Measurements from ENCODE around the gene CSNK1D. TPM values are rescaled to one million over a fixed set of nuclear protein-coding genes. Genes with fewer than 3 reads are reported as not detected.

The CSNK1D gene
- total and polyA plus RNA-seq, 12 donors: 23.7 to 185 (median 125) TPM

DNA sequence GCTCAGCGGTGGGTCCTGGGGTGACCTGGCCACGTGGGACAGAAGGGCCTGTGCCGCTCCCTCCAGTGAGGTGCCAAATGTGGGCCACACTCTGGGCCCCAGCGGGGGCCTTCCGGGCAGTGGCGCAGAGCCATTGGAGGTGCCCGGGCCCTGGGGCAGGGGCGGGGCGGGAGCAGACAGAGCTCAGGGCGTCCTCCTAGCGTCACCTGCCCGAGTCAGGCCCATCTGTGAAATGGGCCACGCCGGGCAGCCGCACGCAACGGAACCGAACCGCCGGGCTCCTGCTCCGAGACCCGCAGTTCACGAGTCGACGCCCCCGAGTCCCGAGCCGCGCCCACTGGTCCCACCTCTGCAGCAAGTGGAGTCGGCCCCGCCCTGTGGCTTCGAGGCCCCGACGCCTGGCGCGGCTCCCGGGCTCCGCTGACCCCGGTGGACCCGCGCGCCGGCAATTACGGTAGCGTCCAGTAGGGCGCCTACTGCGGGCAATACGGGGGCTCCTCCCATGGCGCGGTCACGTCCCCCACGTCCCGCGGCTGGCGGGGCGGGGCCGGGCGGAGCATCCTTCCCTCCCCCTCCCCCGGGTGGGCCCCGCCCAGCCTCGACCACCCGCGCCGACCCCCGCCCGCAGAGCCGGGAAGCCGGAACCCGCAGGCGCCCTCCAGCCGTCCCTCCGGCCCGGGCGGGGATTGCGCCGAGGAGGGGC, 42.7 kb downstream of the CSNK1D start:
- H3K4me1 ChIP-seq (replicated peaks in 1 of 2): peaks cover 0 to 27% of the 10 kb centered on the region in 2 donors
- 13 to 70% (median 29%) methylated on average over 4 to 70 of the region's 76 CpGs for WGBS, 4 donors

DNA sequence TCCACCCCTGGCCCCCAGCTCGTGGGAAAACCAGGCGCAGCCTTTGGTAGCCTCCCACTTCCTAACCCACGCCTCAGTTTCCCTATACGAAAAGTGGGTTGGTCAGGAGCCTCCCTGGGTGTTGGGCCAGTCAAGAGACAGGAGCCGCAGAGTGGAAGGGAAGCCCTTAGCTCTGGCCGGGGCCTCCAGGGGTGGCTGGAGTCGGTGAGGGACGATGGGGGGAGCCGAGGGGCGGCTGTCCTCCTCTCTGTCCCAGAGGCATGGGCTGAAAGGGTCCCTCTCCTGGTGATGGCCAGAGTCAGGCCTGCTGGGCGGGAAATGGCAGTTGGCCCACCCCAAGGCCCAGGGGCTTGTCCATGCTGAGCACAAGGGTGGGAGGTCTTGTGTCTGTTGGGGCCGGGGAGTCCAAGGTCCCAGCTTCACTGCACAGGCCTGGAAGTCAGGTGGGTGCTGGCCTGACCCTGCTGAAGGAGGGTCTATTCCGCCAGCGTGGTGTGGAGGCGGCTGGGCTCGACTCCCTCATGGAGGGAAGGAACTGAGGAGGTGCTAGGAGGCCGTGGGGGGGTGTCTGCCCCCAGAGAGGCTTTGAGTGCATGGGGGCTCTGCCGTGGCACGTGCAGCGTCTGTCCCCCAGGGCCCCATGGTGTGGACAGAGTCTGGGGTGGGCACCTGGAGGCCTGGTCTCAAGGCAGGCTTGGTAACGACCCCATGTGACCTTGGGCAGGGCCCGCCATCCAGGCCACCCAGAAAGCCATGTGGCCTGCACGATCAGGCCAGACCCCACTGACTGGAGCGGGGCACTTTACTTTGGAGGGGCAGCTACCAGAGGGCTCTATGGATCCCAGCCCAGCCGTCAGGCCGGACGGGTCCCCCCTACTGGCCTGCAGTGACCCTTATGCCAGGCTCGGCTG, 43.5 kb downstream of the CSNK1D start:
- intact Hi-C loops (cut with DNase I): no loop called here
- Histone ChIP-seq H3K27ac (peak overlapping the region in 4 of 5 donors; percentile 23 to 95 (median 62)), H3K36me3 (replicated peaks in 1 of 2) (no peaks in the 10 kb centered on the region), H3K27me3 (no peaks in the 10 kb centered on the region), H3K4me1 (replicated peaks in 1 of 2) (peaks cover 0 to 25% of the 10 kb centered on the region in 2 donors), H3K9me3 (replicated peaks in 1 of 3) (no peaks in the 10 kb centered on the region), H3K4me3 (peak overlapping the region in 1 of 4 donors; percentile 59)
- 53 to 68% (median 61%) methylated on average over 13 to 28 of the region's 28 CpGs for WGBS, 4 donors
- peak in 2 of 7 donors; percentile 17 to 22 for DNase-seq
- TF ChIP-seq, protein P1, sequence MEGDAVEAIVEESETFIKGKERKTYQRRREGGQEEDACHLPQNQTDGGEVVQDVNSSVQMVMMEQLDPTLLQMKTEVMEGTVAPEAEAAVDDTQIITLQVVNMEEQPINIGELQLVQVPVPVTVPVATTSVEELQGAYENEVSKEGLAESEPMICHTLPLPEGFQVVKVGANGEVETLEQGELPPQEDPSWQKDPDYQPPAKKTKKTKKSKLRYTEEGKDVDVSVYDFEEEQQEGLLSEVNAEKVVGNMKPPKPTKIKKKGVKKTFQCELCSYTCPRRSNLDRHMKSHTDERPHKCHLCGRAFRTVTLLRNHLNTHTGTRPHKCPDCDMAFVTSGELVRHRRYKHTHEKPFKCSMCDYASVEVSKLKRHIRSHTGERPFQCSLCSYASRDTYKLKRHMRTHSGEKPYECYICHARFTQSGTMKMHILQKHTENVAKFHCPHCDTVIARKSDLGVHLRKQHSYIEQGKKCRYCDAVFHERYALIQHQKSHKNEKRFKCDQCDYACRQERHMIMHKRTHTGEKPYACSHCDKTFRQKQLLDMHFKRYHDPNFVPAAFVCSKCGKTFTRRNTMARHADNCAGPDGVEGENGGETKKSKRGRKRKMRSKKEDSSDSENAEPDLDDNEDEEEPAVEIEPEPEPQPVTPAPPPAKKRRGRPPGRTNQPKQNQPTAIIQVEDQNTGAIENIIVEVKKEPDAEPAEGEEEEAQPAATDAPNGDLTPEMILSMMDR (IDR thresholded peaks at IDR 0.05): no peak
- TF ChIP-seq POLR2A (IDR thresholded peaks at IDR 0.05): no peak

More for the DNA sequence above, 42.7 kb downstream of the CSNK1D start:
- intact Hi-C loops (cut with DNase I): no loop called here
- Histone ChIP-seq H3K4me3 (peak overlapping the region in 2 of 4 donors; percentile 13 to 59), H3K36me3 (replicated peaks in 1 of 2) (no peaks in the 10 kb centered on the region), H3K27me3 (no peaks in the 10 kb centered on the region), H3K9me3 (replicated peaks in 1 of 3) (no peaks in the 10 kb centered on the region), H3K27ac (peak overlapping the region; percentile 6 to 95 (median 77))
- DNase-seq: peak; percentile 73 to 85 (median 80)
- TF ChIP-seq, protein P1 (IDR thresholded peaks at IDR 0.05): peak in 5 of 6 experiments; percentile 35 to 74 (median 59)
- no peak for TF ChIP-seq POLR2A (IDR thresholded peaks at IDR 0.05)

DNA sequence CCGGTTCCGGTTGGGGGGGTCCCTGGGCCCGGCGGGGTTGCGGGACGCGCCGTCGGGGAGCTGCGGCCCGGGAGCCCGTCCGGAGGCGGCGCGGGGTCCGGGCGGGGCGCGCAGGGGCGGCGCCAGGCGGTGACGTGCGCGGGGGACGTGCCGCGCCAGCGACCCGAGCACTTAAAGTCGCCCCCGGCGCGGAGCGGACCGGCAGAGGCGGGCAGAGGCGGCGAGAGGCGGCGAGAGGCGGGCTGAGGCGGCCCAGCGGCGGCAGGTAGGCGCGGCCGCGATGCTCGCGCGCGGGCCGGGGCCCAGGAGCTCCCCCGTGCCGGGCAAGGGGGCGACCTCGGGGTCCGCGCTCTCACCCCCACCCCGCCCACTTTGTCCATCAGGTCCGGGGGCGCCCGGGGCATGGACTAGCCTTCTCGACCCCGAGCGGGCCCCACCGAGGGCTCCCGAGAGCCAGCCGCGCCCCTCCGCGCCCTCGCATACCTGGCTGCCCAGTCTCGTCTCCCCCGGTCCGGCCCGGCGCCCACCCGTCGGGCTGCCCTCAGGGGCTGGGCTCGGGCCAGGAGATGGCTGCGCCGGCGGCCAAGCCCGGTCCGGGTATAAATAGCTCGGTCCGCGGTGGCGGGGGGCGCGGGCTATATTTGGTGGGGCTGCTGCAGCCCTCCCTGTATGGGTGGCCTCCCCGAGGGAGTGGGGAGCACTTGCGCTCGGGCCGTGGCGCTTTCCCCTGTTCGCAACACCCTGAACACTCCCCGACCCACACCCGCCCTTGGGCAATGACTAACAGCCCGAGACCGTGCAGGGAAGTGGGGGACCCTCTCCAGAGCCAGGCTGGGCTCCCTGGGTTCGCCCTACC, 44.4 kb downstream of the CSNK1D start, which contains the start of gene SLC16A3:
SLC16A3 (plus strand) TSS at position 201 of the 856 bp plus-strand sequence. CDS start 6,967 bp downstream, outside the sequence.
- H3K4me1 ChIP-seq (replicated peaks in 1 of 2): peaks cover 0 to 25% of the 10 kb centered on the region in 2 donors
- peak in 2 of 7 donors; percentile 45 to 62 for DNase-seq

More for the DNA sequence above, 44.4 kb downstream of the CSNK1D start, which contains the start of gene SLC16A3:
- TF ChIP-seq, protein P1 (IDR thresholded peaks at IDR 0.05): no peak
- peak; percentile 72 to 87 for TF ChIP-seq POLR2A (IDR thresholded peaks at IDR 0.05)
- H3K27me3 ChIP-seq: no peaks in the 10 kb centered on the region
- 0 to 50% (median 7%) methylated on average over 1 to 105 of the region's 105 CpGs for WGBS, 4 donors
- H3K9me3 ChIP-seq (replicated peaks in 1 of 3): no peaks in the 10 kb centered on the region
- H3K36me3 ChIP-seq (replicated peaks in 1 of 2): no peaks in the 10 kb centered on the region
- H3K4me3 ChIP-seq: peak within 1 kb of the TSS in 2 of 4 donors; percentile 37 to 59
- intact Hi-C loops (cut with DNase I): no loop called here
- peak within 1 kb of the TSS; percentile 39 to 95 (median 81) for H3K27ac ChIP-seq

Data from adrenal gland (tissue), 12 donors.